Ovary (tissue), 9 donors: ENCODE measurements around the gene TAGLN. TPM values are rescaled to one million over a fixed set of nuclear protein-coding genes. Genes with fewer than 3 reads are reported as not detected.

Experiments
- DNase-seq, 5 donors: peaks; one replicate each; pipeline ENCODE4 v3.0.0-alpha.2; 2019 to 2020
- H3K27ac ChIP-seq, 2 donors: fragments of 200-600 bp; one replicate each; pipeline versions ENCODE4 v1.5.1 to v1.8.0; 2019 to 2022
- H3K27me3 ChIP-seq: fragments of 200-600 bp; one replicate; pipeline ENCODE4 v1.8.0; 2022
- H3K36me3 ChIP-seq: fragments of 200-600 bp; sonication (generic); one replicate; pipeline ENCODE4 v1.5.1; 2019
- H3K4me1 ChIP-seq: one replicate; pipeline ENCODE4 v1.8.1; 2013; ENCODE audit warnings: mild to moderate bottlenecking, moderate library complexity; ENCODE audit not compliant: insufficient read depth
- H3K4me3 ChIP-seq: fragments of 200-600 bp; sonication (generic); one replicate; pipeline ENCODE4 v1.5.1; 2017
- H3K9me3 ChIP-seq, 2 donors: fragments of 200-600 bp in 1 of 2; sonication (generic) in 1 of 2; one replicate each; pipeline versions ENCODE4 v1.5.1 to v1.8.1; 2013 to 2019; ENCODE audit warnings: mild to moderate bottlenecking in 1 of 2, moderate library complexity in 1 of 2
- CTCF ChIP-seq, 3 donors: fragments of 450-650 bp in 2 of 3; fragments of 200-600 bp in 1 of 3; IDR thresholded peaks; one replicate each; pipeline versions ENCODE4 v1.5.1 to v1.8.0; 2016 to 2022; ENCODE audit warnings: antibody characterized with exemption in 3 of 3, mild to moderate bottlenecking in 1 of 3
- EP300 ChIP-seq: sonication (generic); formaldehyde crosslinking; IDR thresholded peaks from one replicate; pipeline ENCODE4 v1.6.1; 2017; ENCODE audit warnings: antibody characterized with exemption
- POLR2A ChIP-seq: fragments of 450-650 bp; IDR thresholded peaks from one replicate; pipeline ENCODE4 v1.6.1; 2017; ENCODE audit warnings: antibody characterized with exemption, mild to moderate bottlenecking, moderate library complexity
- WGBS, 3 donors: extraction: QIAGEN DNeasy Blood & Tissue Kit in 1 of 3; methylation state at CpG; one replicate each; pipeline versions ENCODE4 v1.1.5 to v1.1.7; 2013 to 2017; 5-methylcytosine and 5-hydroxymethylcytosine counted together
- intact Hi-C, 4 donors: fragments of 100-400 bp; cut with DNase I; formaldehyde crosslinking; loops; one replicate each; pipeline versions ENCODE4 v1.11.0 to v1.15.1; 2022 to 2023
- polyA plus RNA-seq, 2 donors: library from polyadenylated mRNA; stranded (reverse); fragments of 200-250 nt in 1 of 2; fragments of 350-450 nt in 1 of 2; fragmentation: Illumina TruSeq in 1 of 2; extraction: RNeasy Lipid Tissue Mini Kit (QIAGEN cat#74804) in 1 of 2; gene quantifications; one replicate each; pipeline ENCODE4 v1.2.3, GENCODE V29; 2013 to 2014
- total RNA-seq, 7 donors: library from RNA; depleted of rRNA in 2 of 7; stranded (reverse); fragments of >200 nt in 2 of 7; fragmentation: NEBNext Ultra II Directional in 3 of 7; extraction: Animal tissue kit (Norgen Biotek cat#: 25700) in 3 of 7; gene quantifications; one replicate each; pipeline versions ENCODE4 v1.1.0 to v1.2.4, GENCODE V29; 2016 to 2023
- donor health status: DM: no; HTN: no; CAD: no; lungs with moderate emphysema.
- donor health status: DM: no; HTN: no; CAD: no.
- donor health status: Bipolar disorder and iron deficiency.
- donor health status: DM: yes; HTN: yes; CAD: no.
- donor health status: DM: no; HTN: no; CAD: no.
- donor health status: DM: yes; HTN: yes; CAD: no.

TAGLN gene
- total and polyA plus RNA-seq, 9 donors: 491 to 3,307 (median 1,598) TPM

- Histone ChIP-seq H3K4me3 (no peak overlapping the region), H3K4me1 (peaks cover 44% of the 10 kb centered on the region), H3K27me3 (no peaks in the 10 kb centered on the region), H3K36me3 (no peaks in the 10 kb centered on the region), H3K9me3 (no peaks in the 10 kb centered on the region), H3K27ac (peak overlapping the region; percentile 78 to 86)
- intact Hi-C loops: loop anchor here (2.0 to 10.0 kb wide), 8 partner anchors 33 to 426 kb away; partner anchors contain the start of genes SIDT2 (in 2 of the 4) and APOA5 (in 1 of the 4)
- peak; percentile 56 to 73 (median 65) for DNase-seq
- WGBS, 3 donors: 28 to 31% (median 29%) methylated on average over 9 of the region's 9 CpGs
- TF ChIP-seq POLR2A (peak; percentile 14), EP300 (no peak), CTCF (IDR thresholded peaks at IDR 0.05) (no peak)
Observed at GRCh38 chr11:117220568-117220967, 21.4 kb downstream of the TAGLN start.

- Histone ChIP-seq H3K4me1 (peaks cover 42% of the 10 kb centered on the region), H3K27ac (peak overlapping the region; percentile 78 to 86), H3K36me3 (no peaks in the 10 kb centered on the region), H3K9me3 (no peaks in the 10 kb centered on the region), H3K27me3 (no peaks in the 10 kb centered on the region), H3K4me3 (no peak overlapping the region)
- intact Hi-C loops: loop anchor here (2.0 to 10.0 kb wide), 8 partner anchors 34 to 426 kb away; partner anchors contain the start of genes SIDT2 (in 2 of the 4) and APOA5 (in 1 of the 4)
- TF ChIP-seq POLR2A (no peak), CTCF (IDR thresholded peaks at IDR 0.05) (no peak), EP300 (no peak)
- 32 to 36% (median 35%) methylated on average over 7 of the region's 7 CpGs for WGBS, 3 donors
- DNase-seq: peak in 4 of 5 donors; percentile 39 to 55 (median 46)
Observed at GRCh38 chr11:117220999-117221774, 22.0 kb downstream of the TAGLN start.

- Histone ChIP-seq H3K27ac (peak overlapping the region; percentile 78 to 86), H3K4me1 (peaks cover 38% of the 10 kb centered on the region), H3K27me3 (no peaks in the 10 kb centered on the region), H3K9me3 (no peaks in the 10 kb centered on the region), H3K4me3 (no peak overlapping the region), H3K36me3 (no peaks in the 10 kb centered on the region)
- TF ChIP-seq EP300 (no peak), POLR2A (no peak), CTCF (IDR thresholded peaks at IDR 0.05) (no peak)
- intact Hi-C loops: loop anchor here (2.0 to 10.0 kb wide), 8 partner anchors 35 to 427 kb away; partner anchors contain the start of genes SIDT2 (in 2 of the 4) and APOA5 (in 1 of the 4)
- 10 to 15% (median 10%) methylated on average over 7 of the region's 7 CpGs for WGBS, 3 donors
- peak; percentile 83 to 89 (median 84) for DNase-seq
Observed at GRCh38 chr11:117221775-117222517, 22.8 kb downstream of the TAGLN start.

GRCh38 chr11:117222991-117223740, 24.0 kb downstream of the TAGLN start:
- 90 to 94% (median 92%) methylated on average over 14 of the region's 14 CpGs for WGBS, 3 donors
- H3K4me1 ChIP-seq: peaks cover 31% of the 10 kb centered on the region
- no peaks in the 10 kb centered on the region for H3K36me3 ChIP-seq
- TF ChIP-seq EP300 (no peak), CTCF (IDR thresholded peaks at IDR 0.05) (no peak), POLR2A (no peak)
- H3K27me3 ChIP-seq: no peaks in the 10 kb centered on the region
- H3K4me3 ChIP-seq: no peak overlapping the region
- intact Hi-C loops: loop anchor here (5.0 to 10.0 kb wide), 7 partner anchors 36 to 428 kb away; partner anchors contain the start of genes APOA5 (in 1 of the 4) and SIDT2 (in 1 of the 4)
- no peaks in the 10 kb centered on the region for H3K9me3 ChIP-seq
- peak overlapping the region; percentile 13 to 86 for H3K27ac ChIP-seq
- peak in 2 of 5 donors; percentile 19 to 34 for DNase-seq
